PC-3 (cell line): ENCODE measurements around the gene PRSS27.

ENCODE experiments used
- EZH2 ChIP-seq: fragments of 300-600 bp; sonication (generic); IDR thresholded peaks from one replicate; pipeline ENCODE4 v1.6.1; 2017; ENCODE audit warnings: antibody characterized with exemption, mild to moderate bottlenecking, low read length; ENCODE audit not compliant: unreplicated experiment
- EZH2phosphoT487 ChIP-seq: fragments of 300-600 bp; sonication (generic); IDR thresholded peaks from 2 replicates; pipeline ENCODE4 v1.6.1; 2018; ENCODE audit warnings: mild to moderate bottlenecking, antibody characterized with exemption, low read length, borderline replicate concordance
- TF ChIP-seq, protein P1 (sequence below): fragments of 300-600 bp; sonication (generic); conservative IDR thresholded peaks from 2 replicates; pipeline ENCODE4 v1.5.1; 2017; ENCODE audit warnings: antibody characterized with exemption, low read depth, mild to moderate bottlenecking, low read length

DNA sequence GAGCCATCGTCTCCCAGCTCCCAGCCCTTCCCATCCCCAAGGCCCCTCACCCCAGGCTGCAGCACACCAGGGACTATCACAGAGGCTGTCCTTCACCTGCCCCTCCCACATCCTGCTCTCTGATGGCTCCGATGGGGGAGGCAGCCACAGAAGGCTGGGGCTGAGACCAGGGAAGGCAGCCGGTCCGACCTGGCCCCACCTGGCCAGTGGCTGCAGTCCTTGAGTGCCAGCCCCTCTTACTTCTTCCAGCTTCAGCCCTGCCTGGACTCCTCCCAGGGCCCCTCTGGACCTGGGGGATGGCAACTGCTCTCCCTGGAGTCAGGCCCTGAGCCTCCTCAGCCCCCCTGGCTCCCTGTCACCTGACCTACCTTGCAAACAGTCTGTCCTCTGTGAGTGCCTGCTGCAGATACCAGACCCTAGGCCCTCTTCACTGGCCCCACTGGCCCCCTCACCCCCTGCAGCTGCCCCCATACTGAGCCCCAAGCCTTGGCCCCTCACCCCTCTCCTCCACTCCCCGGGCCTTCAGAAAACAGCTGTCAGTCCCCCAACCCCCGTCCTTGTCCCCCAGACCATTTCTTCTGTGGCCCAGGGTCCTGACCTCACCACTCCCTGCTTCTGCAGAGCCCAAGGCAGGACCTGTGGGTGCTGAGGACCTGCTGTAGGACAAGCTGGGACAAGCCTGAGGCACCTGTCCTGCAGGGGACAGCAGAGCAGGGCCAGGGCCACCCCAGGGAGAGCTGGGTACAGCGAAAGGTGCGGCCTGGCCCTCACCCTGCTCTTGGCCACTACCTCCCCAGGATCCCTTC lies 19.8 kb upstream of the PRSS27 start:
- TF ChIP-seq, protein P1, sequence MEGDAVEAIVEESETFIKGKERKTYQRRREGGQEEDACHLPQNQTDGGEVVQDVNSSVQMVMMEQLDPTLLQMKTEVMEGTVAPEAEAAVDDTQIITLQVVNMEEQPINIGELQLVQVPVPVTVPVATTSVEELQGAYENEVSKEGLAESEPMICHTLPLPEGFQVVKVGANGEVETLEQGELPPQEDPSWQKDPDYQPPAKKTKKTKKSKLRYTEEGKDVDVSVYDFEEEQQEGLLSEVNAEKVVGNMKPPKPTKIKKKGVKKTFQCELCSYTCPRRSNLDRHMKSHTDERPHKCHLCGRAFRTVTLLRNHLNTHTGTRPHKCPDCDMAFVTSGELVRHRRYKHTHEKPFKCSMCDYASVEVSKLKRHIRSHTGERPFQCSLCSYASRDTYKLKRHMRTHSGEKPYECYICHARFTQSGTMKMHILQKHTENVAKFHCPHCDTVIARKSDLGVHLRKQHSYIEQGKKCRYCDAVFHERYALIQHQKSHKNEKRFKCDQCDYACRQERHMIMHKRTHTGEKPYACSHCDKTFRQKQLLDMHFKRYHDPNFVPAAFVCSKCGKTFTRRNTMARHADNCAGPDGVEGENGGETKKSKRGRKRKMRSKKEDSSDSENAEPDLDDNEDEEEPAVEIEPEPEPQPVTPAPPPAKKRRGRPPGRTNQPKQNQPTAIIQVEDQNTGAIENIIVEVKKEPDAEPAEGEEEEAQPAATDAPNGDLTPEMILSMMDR, result no peak
- no peak for TF ChIP-seq EZH2
- no peak for TF ChIP-seq EZH2phosphoT487
